ENCODE results near the gene TMEM196.

DNA sequence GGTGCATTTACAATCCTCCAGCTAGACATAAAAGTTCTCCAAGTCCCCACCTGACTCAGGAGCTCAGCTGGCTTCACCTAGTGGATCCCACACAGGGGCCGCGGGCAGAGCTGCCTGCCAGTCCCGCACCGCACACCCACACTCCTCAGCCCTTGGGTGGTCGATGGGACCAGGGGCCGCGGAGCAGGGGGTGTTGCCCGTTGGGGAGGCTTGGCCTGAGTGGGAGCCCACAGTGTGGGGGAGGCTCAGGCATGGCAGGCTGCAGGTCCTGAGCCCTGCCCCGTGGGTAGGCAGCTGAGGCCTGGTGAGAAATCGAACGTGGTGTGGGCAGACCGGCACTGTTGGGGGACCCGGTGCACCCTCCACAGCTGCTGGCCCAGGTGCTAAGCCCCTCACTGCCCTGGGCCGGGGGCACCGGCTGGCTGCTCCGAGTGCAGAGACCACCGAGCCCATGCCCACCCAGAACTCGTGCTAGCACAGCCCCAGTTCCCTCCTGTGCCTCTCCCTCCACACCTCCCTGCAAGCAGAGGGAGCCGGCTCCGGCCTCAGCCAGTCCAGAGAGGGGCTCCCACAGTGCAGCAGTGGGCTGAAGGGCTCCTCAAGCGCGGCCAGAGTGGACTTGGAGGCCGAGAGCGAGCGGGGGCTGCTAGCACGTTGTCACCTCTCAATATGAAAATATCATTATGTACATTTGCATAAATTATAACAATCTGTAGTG lies 81.1 kb downstream of the TMEM196 start:
- TF ChIP-seq, protein P1, sequence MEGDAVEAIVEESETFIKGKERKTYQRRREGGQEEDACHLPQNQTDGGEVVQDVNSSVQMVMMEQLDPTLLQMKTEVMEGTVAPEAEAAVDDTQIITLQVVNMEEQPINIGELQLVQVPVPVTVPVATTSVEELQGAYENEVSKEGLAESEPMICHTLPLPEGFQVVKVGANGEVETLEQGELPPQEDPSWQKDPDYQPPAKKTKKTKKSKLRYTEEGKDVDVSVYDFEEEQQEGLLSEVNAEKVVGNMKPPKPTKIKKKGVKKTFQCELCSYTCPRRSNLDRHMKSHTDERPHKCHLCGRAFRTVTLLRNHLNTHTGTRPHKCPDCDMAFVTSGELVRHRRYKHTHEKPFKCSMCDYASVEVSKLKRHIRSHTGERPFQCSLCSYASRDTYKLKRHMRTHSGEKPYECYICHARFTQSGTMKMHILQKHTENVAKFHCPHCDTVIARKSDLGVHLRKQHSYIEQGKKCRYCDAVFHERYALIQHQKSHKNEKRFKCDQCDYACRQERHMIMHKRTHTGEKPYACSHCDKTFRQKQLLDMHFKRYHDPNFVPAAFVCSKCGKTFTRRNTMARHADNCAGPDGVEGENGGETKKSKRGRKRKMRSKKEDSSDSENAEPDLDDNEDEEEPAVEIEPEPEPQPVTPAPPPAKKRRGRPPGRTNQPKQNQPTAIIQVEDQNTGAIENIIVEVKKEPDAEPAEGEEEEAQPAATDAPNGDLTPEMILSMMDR (IDR thresholded peaks at IDR 0.05) = no peak
- TF ChIP-seq POLR2A (IDR thresholded peaks at IDR 0.05) = no peak
